Keratinocyte (primary cell): Measurements from ENCODE around the gene ANKS1A. TPM values are rescaled to one million over a fixed set of nuclear protein-coding genes. Genes with fewer than 3 reads are reported as not detected.

Source experiments
- DNase-seq: peaks from one replicate; pipeline ENCODE4 v3.0.0-alpha.2; 2011; ENCODE audit warnings: low read depth, missing footprints, low spot score
- FAIRE-seq: peaks from 2 replicates; lab custom pipeline; 2011; peaks lifted over from hg19 to GRCh38; lab: Jason Lieb, UNC
- H2AFZ ChIP-seq: 2 replicates; pipeline ENCODE4 v1.6.0; 2012; ENCODE audit warnings: low read length, control low read depth, inconsistent platforms; ENCODE audit not compliant: control insufficient read depth
- H3K27ac ChIP-seq: 2 replicates; pipeline ENCODE4 v1.5.1; 2011; ENCODE audit warnings: low read length; ENCODE audit not compliant: control insufficient read depth, insufficient read depth
- H3K27me3 ChIP-seq: 3 replicates; pipeline ENCODE4 v1.6.0; 2011; ENCODE audit warnings: low read length; ENCODE audit not compliant: control insufficient read depth, insufficient read depth; ENCODE audit errors: extremely low read depth
- H3K36me3 ChIP-seq, 2 experiments: 2 replicates in 1 of 2; 3 replicates in 1 of 2; pipeline ENCODE4 v1.5.1; 2011; ENCODE audit warnings: low read length in 2 of 2, mild to moderate bottlenecking in 1 of 2; ENCODE audit not compliant: control insufficient read depth in 2 of 2, insufficient read depth in 2 of 2; ENCODE audit errors: extremely low read depth in 1 of 2
- H3K4me1 ChIP-seq: 3 replicates; pipeline ENCODE4 v1.5.1; 2011; ENCODE audit warnings: low read length; ENCODE audit not compliant: control insufficient read depth, insufficient read depth; ENCODE audit errors: extremely low read depth
- H3K4me2 ChIP-seq: 3 replicates; pipeline ENCODE4 v1.6.0; 2011; ENCODE audit warnings: low read depth, low read length; ENCODE audit not compliant: control insufficient read depth, insufficient read depth; ENCODE audit errors: extremely low read depth
- H3K4me3 ChIP-seq, 3 experiments: fragments of 200-600 bp in 1 of 3; sonication (generic) in 1 of 3; 2 replicates in 2 of 3; 3 replicates in 1 of 3; pipeline ENCODE4 v1.5.1; 2011 to 2016; ENCODE audit warnings: low read length in 3 of 3, mild to moderate bottlenecking in 3 of 3, control low read depth in 2 of 3, inconsistent platforms in 1 of 3, low read depth in 1 of 3, mixed read lengths in 1 of 3, mixed run types in 1 of 3, moderate library complexity in 1 of 3; ENCODE audit not compliant: control insufficient read depth in 2 of 3, insufficient read depth in 2 of 3; ENCODE audit errors: extremely low read depth in 1 of 3
- H3K79me2 ChIP-seq: 2 replicates; pipeline ENCODE4 v1.6.0; 2012; ENCODE audit warnings: low read length; ENCODE audit not compliant: control insufficient read depth, insufficient read depth
- H3K9ac ChIP-seq: 3 replicates; pipeline ENCODE4 v1.6.0; 2011; ENCODE audit warnings: low read length; ENCODE audit not compliant: control insufficient read depth, insufficient read depth; ENCODE audit errors: extremely low read depth
- H3K9me1 ChIP-seq: 3 replicates; pipeline ENCODE4 v1.6.0; 2011; ENCODE audit warnings: low read length; ENCODE audit not compliant: control insufficient read depth, insufficient read depth; ENCODE audit errors: extremely low read depth
- H3K9me3 ChIP-seq: 2 replicates; pipeline ENCODE4 v1.5.1; 2012; ENCODE audit warnings: low read depth, low read length; ENCODE audit not compliant: control insufficient read depth
- H4K20me1 ChIP-seq: 3 replicates; pipeline ENCODE4 v1.6.0; 2011; ENCODE audit warnings: low read length; ENCODE audit not compliant: control insufficient read depth, insufficient read depth; ENCODE audit errors: extremely low read depth
- CTCF ChIP-seq, 3 experiments: IDR thresholded peaks in 1 of 3; conservative IDR thresholded peaks in 1 of 3; optimal IDR thresholded peaks in 1 of 3; 2 replicates in 2 of 3; 3 replicates in 1 of 3; pipeline versions ENCODE3 to v1.5.1; 2011; ENCODE audit warnings: low read length in 3 of 3, mild to moderate bottlenecking in 3 of 3, moderate library complexity in 2 of 3, control low read depth in 1 of 3, inconsistent platforms in 1 of 3; ENCODE audit not compliant: insufficient read depth in 2 of 3; ENCODE audit errors: extremely low read depth in 1 of 3
- EZH2 ChIP-seq: IDR thresholded peaks from one replicate; pipeline ENCODE4 v1.6.1; 2012; ENCODE audit warnings: inconsistent platforms, mild to moderate bottlenecking, low read length, moderate library complexity
- dilution Hi-C: fragments of 300-500 bp; cut with MboI; formaldehyde crosslinking; loops from one replicate; pipeline ENCODE4 v1.7.0; 2020; ENCODE audit warnings: low sequenced_read_pairs; ENCODE audit not compliant: extremely low pct_ligation_motif_present
- polyA plus RNA-seq, 5 experiments: library from polyadenylated mRNA; depleted of rRNA in 3 of 5; stranded (reverse) in 3 of 5; stranded (forward) in 1 of 5; unstranded in 1 of 5; fragments of >200 nt; gene quantifications; 1 replicate in 1 of 5; 2 replicates in 3 of 5; 3 replicates in 1 of 5; pipeline versions ENCODE4 v1.2.1 to v1.2.3, GENCODE V29; 2011 to 2012; ENCODE audit warnings: missing spikeins in 2 of 5, low read depth in 1 of 5, low replicate concordance in 1 of 5

The ANKS1A gene
- polyA plus RNA-seq, 1 donor (not counting 4 experiments of a cell fraction or from before 2014, with no cell fraction given), result 8.6 TPM

GRCh38 chr6:34953061-34954025 is 64.3 kb downstream of the ANKS1A start:
- Histone ChIP-seq H4K20me1 (no peaks in the 10 kb centered on the region), H3K4me3 (no peak overlapping the region), H3K9me3 (no peaks in the 10 kb centered on the region), H3K4me1 (no peaks in the 10 kb centered on the region), H3K79me2 (no peaks in the 10 kb centered on the region), H2AFZ (no peak overlapping the region), H3K9ac (no peak overlapping the region), H3K27me3 (no peaks in the 10 kb centered on the region), H3K36me3 (peaks cover 4% of the 10 kb centered on the region in 2 experiments), H3K27ac (no peak overlapping the region), H3K9me1 (no peaks in the 10 kb centered on the region), H3K4me2 (no peak overlapping the region)
- FAIRE-seq, result no peak
- DNase-seq, result no peak
- dilution Hi-C loops, result no loop called here
- no peak for TF ChIP-seq CTCF (optimal IDR thresholded peaks at IDR 0.05 in 1 of 3, IDR thresholded peaks at IDR 0.05 in 1 of 3, conservative IDR thresholded peaks at IDR 0.05 in 1 of 3; ENCODE audit: extremely low read depth in 1 of 3, insufficient read depth in 2 of 3, low read length in 3 of 3)
- TF ChIP-seq EZH2, result no peak

- H3K9me3 ChIP-seq, result no peaks in the 10 kb centered on the region
- no peaks in the 10 kb centered on the region for H3K27me3 ChIP-seq
- DNase-seq (no peak), FAIRE-seq (no peak)
- H3K4me3 ChIP-seq, result no peak overlapping the region
- no peak overlapping the region for H3K9ac ChIP-seq
- no peaks in the 10 kb centered on the region for H3K79me2 ChIP-seq
- H4K20me1 ChIP-seq, result no peaks in the 10 kb centered on the region
- H3K4me2 ChIP-seq, result no peak overlapping the region
- dilution Hi-C loops, result no loop called here
- H3K27ac ChIP-seq, result no peak overlapping the region
- H3K9me1 ChIP-seq, result no peaks in the 10 kb centered on the region
- no peaks in the 10 kb centered on the region for H3K4me1 ChIP-seq
- no peak overlapping the region for H2AFZ ChIP-seq
- TF ChIP-seq CTCF (optimal IDR thresholded peaks at IDR 0.05 in 1 of 3, IDR thresholded peaks at IDR 0.05 in 1 of 3, conservative IDR thresholded peaks at IDR 0.05 in 1 of 3; ENCODE audit: extremely low read depth in 1 of 3, insufficient read depth in 2 of 3, low read length in 3 of 3) (no peak), EZH2 (no peak)
- H3K36me3 ChIP-seq, result peaks cover 4% of the 10 kb centered on the region in 2 experiments
These were observed 66.4 kb downstream of the ANKS1A start for GRCh38 chr6:34955442-34955841.
